PFSK-1 (cell line): ENCODE results near the gene VAV2.

ENCODE experiments used
- POLR2AphosphoS5 ChIP-seq: IDR thresholded peaks from 2 replicates; pipeline ENCODE4 v1.6.1; 2012; ENCODE audit warnings: low read depth, mild to moderate bottlenecking, control low read depth, low read length, moderate library complexity
- REST ChIP-seq, 2 experiments: IDR thresholded peaks; 2 replicates each; pipeline versions ENCODE4 v1.6.1 to v1.8.0; 2011 to 2012; ENCODE audit warnings: low read depth in 2 of 2, low read length in 2 of 2, control low read depth in 1 of 2, inconsistent platforms in 1 of 2, mild to moderate bottlenecking in 1 of 2, moderate library complexity in 1 of 2; ENCODE audit not compliant: insufficient read depth in 1 of 2
- TAF1 ChIP-seq: IDR thresholded peaks from 2 replicates; pipeline ENCODE4 v1.6.1; 2012; ENCODE audit warnings: low read length, control low read depth, borderline replicate concordance; ENCODE audit not compliant: insufficient read depth

- TF ChIP-seq POLR2AphosphoS5: no peak
- TF ChIP-seq REST (IDR thresholded peaks at IDR 0.05; ENCODE audit: insufficient read depth in 1 of 2, low read depth in 2 of 2, low read length in 2 of 2): no peak
- TF ChIP-seq TAF1: no peak
These were observed 116.0 kb downstream of the VAV2 start for GRCh38 chr9:133876144-133876543.
